Stimulated activated CD8-positive, alpha-beta memory T cell treated with anti-CD3 and anti-CD28 coated beads, Interleukin-15, amount 100 ng/mL, for 24 hours (primary cell): ENCODE results near the gene SEZ6.

ENCODE experiments used
- DNase-seq: peaks from one replicate; pipeline ENCODE4 v3.0.0-alpha.2; 2020; ENCODE audit warnings: low read depth

SEZ6 gene

DNA sequence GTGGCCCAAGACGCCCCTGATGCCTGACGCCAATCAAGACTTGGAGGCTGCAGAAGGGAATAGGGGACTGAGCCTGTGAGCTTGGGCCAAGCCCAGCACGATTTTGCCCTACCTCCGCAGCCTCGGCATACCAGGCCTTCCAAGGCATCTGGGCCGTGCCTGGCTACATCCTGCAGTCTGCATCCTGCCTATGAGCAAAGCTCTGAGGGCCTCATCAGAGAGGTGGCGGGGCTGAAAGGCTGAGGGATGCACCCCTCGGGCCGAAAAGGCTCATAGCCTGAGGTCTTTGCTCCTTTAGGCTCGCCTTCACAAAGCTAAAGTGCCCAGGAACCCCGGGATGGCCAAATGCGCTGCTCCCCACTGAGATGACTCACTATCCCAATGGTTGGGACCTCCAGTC, 2.5 kb downstream of the SEZ6 start:
- no peak for DNase-seq

DNA sequence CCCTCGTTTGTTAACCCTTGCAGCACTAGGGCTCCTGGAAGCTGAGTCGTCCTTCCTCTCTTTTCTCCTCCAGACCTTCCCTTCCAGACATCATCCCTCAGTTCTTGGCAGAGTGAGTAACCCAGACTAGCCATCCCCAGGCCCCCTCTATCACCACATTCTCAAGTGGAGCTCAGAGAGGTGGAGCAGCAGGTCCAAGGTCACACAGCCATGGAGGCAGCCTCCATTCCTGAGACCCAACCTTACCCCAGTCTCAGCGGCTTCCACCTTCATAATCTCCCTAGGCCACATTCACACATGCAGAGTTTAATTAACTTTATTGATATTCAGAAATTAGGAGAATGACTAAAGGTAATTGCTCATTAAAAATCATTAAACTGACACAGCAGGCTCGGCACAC, 3.0 kb downstream of the SEZ6 start:
- no peak for DNase-seq

DNA sequence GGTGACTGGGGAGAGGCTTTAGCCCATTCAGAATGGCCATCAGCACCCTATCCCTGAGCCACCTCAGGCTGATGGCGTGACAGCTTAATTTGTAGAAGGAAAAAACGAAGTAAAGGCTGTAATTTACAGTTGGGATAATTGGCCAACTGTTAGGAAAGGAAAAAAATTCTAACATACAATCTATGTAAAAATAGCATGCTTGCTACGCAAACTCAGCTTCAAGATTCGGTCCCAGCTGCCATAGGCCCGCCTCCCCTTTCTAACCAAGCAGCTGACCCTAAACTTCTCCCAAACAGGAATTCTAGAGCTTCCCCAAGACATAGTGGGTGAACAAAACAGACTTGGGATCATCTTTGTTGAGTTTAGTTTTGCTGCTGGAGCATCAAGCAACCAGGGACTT, 4.9 kb downstream of the SEZ6 start:
- DNase-seq, result no peak

DNA sequence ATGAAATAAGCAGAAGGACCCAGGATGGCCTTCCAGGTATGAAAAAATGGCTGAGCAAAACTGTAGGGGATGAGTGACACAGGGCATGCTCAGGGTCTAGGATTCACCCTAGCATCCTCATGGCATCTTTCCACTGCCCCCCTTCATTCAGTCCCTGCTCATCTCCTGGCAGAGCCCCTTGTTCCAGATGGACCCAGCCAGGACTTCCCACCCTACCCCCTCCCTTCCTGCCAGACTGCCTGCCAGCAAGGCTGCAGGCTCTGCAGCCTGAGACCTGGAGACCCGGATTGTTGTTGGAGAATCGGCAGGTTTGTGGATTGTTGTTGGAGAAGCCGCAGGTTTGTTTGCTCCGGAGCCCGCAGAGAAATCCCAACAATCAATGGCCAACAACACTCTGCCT, 6.6 kb downstream of the SEZ6 start:
- DNase-seq, result no peak

DNA sequence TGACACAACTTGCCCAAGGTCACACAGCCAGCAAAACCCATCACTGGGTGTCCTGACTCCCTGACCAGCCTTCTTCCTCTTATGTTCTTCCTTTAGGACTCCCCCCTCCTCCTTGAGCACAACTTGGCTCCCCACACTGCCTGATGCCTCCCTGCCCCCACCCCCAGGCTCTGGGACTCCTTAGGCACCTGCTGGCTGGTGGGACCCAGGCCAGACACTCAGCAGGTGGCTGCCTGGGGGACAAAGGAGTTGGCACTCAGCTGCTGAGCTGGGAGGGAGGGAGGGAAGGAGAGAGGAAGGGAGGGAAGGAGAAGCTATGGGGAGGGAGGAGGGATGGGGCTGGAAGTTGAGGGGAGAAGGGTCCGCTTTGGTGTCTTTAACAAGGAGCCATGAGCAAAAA, 8.0 kb downstream of the SEZ6 start:
- no peak for DNase-seq

DNA sequence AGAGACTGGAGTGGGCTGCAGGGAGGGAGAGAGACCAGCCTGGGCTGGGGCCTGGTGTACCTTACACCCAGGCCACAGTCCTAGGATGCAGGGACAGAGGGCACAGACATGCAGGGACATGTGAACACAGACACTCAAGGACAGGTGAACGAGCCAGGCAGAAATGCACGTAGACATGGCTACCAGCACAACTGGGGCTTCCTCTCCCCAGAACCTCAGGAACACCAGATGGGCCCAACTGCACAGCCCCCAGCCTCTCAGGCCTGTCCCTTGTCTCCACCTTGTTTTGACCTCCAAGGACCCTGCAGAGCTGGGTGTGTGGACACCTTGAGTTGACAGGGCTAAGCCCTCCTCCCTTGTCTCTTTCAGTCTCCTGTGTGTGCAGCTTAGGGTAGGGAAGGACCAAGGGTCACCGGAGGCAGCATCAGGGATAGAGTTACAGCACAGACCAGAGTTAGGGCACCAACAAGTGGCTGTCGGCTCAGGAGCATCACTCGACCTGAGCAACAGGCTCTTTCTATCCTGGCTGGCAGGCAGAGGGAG, 9.2 kb downstream of the SEZ6 start:
- no peak for DNase-seq

DNA sequence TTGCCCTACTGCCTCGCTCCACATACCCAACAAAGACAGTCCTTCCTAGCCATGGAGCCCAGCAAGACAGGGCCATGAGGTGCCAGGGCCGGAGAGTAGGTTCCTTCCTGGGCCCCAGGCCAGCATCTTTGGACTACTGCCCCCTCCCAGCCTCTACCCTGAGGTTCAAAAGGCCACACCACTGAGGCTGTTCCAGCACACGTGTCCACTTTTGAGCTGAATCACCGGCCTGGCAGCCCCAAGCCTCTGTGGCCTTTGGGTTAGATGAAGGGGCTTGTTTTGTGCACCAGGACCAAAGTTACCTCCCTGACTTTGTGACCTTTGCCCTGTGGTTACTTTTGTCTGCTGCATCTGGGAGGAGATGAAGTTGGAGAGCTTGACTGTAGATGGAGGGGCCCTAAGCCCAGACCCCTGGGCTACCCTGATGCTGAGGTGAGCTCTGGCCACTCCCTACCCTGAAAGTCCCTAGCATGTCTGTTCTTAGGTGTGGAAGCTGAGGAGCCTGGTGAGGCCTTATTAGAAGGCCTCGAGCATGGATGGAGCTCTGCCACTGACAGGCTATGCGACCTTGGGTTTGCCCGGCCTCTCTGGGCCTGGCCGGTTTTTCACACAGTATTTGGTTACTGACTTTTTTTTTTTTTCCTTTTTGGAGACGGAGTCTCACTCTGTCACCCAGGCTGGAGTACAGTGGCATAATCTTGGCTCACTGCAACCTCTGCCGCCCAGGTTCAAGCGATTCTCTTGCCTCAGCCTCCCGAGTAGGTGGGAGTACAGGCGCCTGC, 12.0 kb downstream of the SEZ6 start:
- no peak for DNase-seq

DNA sequence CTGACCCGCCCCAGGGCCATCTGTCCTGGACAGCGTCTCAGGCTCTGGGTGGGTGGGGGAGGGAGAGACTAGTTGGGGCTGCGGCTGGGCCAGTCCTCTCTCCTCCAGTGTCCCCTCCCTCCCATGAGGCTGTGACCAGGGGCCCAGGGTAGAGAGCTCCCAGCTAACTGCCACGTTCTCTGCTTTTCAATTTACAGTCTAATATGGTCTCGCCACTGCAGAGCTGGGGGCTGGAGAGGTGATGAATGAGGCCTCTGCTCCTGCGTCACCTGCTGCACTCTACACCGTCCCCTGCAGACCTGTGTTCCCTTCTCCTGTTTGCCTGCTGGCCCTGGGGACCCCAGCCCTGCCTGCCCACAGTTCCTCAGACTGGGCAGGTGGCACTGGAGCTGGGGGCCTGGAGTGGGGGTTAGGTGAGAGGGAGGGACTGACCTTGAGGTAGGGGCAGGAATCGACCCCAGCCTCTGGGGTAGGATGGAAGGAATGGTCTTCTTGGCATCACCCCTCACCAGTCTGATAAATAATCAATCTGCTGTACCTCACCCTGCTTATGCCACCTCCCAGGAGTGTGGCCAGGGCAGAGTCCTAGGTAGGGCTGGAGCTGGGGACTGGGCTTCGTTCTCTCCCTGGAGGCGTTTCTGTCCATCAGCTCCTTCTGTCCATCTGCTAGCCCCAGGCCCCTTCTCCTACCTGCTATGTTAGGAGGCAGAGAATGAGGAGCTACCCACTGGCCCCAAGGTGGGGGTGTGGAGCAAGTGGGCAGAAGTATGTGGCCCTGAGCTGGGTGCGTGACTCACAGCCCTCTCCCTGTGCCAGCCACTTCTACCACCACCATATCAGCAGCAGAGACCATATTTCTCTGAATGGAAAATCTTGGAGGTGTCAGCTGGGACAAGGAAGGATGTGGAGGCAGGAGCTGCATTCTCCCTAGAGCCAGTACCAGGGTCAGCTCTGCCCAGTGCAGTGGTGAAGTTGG, 12.9 kb downstream of the SEZ6 start:
- DNase-seq, result no peak

DNA sequence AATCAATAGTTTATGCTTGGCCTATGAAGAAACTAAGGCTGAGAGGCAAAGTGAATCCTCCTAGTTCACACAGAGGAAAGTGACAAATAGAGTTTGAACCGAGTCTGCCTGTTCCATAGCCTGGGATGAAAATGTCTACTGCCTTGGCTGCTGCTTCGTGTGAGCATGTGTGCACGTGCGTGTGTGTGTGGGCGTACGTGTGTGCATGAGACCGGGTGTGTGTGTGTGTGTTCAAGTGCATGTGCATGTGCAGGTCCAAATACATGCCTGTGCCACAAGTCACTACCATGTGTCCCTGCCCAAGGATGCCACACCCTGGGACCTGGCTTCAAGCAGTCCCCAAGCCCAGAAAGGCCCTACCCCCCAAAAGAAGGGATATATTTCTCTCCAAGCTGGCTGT, 13.6 kb downstream of the SEZ6 start:
- DNase-seq, result no peak

DNA sequence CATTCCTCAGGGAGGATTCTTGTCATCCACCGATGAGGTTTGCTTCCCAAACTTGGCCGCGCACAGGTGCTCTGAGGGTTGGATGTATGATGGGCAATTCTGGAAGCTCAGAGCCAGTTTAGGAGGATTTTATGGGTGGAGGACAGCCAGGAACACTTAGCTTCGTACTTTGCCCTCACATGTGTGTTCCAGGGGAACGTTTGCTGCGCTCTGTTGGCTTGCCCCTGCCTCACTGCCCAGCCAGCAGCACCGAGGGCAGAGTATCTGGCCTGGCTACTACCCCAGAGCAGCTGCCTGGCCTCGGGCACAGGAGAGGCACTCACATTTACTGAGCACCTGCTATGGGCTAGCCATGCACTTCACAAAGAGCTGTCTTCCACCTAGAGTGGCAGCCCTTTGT, 14.1 kb downstream of the SEZ6 start:
- no peak for DNase-seq

DNA sequence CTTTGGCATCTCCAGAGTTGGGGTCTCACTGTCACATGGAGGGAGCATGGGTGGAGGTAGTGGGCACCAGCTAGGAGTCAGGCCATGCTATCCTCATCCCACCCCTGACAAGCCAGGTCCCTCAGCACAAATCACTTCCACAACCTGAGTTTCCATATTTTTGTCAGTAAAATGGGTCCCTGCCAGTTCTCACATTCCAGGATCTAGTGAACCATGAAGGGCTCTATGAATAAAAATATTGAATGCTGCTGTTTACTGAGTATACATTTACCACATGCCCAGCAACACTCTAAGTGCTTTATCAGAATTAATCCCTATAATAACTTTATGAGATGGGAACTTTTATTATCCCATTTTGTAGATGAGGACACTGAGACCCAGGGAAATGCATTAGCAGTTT, 16.8 kb downstream of the SEZ6 start:
- DNase-seq, result no peak

DNA sequence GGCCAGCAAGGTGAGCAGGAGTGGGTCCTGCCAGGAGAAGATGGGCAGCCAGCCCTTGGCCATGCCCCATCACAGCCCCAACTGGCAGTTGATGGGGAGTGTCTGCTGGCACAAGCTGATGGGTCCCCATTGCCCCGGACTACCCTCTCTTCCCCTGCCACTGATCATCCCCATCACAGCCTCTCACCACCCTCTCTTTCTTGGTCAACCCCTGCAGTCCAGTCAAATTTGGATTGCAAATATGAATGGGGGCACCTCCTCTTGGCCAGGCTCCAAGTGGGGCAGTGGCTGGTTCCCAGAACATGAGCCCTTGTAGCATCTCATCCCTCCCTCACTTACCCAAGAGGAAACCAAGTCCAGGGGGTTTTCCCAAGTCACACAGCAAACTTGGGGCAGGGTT, 17.4 kb downstream of the SEZ6 start:
- no peak for DNase-seq

DNA sequence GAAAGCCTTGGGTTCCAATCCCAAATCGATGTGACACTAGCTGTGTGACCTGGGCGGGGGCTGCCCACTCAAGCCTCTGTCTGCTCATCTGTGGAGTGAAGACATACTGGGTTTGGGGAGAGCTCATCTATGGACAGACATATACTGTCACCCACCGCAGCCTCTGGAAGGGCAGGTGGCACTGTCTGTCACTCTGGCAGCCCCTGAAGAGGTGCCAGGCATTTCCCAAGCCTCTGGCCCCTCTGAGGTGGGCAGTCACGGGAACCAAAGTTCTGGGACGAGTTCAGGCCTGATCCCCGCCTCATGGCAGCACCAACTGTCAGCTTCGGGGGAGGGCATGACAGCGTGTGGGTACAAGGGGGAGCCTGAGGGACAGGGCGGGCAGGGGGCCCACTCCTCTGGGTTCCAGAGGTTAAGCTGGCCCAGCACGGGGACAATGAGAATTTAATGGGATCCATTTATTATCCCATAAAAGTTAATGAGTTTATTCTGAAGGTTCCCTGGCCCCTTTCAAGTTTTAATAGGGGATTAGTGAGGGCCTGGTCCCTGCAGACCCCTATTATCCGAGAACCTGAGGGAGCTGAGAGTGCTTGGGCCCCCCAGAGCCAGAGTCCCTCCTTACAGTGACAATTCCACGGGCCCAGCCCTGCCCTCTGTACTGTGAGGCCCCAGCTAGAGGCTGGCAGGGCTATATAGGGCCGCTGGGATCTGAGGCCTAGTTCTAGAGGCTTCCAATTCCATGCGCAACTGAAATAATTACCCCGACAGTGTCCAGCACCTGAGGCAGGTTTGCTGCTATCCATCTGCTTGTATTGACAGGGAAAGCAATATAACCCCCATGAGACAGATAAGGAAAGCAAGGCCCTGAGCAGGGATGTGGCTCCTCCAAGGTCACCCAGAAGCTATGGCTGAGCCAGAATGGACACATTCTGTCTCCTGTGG, 18.8 kb downstream of the SEZ6 start:
- no peak for DNase-seq

DNA sequence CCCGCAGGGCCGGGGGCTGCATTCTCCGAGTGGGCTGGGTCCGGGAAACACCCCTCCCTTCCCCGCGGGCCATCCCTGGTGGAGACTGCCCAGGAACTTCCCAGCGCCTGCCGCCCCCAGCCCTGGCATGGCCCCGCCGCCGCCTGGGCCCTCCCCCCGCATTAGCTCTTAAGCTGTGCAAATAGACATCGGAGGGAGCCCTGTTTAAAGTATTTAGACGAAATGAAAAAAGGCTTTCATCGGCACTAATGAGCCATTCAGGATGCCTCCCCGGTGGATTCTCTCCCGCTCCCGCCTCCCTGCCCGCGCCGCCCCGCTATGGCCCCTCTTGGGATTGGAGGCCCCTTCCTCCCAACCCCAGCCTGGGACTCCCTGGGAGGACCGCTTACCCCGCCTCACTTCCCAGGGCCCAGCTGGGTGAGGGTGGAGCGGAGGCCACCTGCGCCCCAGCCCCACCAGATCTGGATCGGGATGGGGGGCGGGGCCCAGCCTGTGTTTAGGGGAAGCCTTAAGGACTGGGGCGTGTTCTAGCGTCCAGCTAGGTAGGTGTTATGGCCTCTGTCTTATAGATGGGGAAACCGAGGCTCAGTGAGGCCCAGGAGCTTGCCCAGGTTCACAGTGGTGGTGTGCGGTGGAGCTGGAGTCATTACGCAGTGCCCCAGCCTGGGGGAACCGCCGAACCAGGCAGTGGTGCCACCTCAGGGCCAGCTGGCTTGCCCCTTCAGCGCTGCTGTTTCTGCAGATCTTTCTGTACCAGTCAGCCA, 19.7 kb downstream of the SEZ6 start:
- no peak for DNase-seq

DNA sequence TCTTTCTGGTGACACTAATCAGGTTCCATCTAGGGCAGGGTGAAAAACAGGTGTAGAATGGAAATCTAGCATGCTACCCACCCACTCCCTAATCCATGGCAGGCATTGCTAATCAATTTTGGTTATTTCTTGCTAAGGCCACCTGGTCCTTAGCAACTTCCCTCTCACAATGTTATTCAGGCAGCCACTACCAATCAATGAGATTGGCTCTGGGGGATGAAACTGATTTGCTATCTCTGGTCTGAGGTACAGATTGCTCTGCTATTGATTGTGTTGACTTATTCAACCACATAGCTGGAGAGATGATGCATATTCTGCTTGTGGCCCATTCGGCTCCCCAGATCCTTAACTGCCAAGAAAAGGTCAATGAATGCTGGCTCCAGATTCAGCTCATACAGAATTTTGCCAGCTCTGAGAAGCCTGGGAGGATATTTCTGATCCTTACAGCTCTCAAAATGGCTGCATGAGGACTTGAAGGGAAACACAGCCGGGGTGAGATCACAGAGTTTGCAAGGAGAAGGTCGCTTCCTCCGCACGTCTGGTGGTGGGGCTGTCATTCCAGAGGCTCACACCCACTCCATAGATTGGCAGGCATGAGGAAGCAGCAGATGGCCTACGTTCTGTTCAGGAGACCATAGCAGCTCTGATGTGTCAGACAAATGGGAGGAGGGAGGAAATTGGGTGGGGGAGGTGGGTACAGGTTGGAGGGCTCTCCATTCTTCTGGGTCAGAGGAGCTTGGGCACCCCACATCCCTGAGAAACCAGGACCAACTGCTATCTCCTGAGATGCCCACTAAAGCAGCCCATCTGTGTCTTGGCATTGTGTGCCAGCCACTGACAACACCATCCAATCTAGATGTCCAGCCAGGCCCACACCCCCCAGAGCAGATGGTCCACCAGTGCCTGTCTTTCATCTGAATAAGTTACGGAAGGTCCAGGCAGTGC, 22.3 kb downstream of the SEZ6 start:
- no peak for DNase-seq

DNA sequence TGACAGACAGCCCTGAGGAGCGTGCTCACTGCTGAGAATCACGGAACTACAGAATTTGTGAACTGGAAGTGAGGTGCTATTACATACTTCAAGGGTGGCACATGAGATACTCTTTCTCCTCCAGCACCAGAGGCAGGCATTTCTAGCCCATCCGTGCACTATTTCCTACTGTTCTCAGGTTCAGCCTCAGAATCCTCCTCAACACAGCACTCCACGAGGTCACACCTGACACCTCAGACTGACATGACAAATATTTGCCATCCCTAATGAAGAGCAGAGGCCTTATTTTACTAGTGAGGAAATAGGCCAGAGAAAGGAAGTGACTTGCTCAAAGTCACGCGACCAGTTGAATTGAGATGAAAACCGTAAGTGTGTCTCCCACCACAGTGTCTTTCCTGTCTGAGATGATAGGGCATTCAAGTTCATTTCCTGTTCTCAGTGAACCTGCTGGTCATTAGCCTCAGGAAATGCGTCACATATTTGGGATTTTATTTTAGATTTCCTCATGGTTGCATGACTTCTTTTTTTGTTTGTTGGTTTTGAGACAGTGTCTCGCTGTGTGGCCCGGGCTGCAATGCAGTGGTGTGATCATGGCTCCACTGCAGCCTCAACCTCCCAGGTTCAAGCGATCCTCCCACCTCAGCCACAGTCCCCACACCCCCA, 23.6 kb downstream of the SEZ6 start:
- DNase-seq, result no peak

DNA sequence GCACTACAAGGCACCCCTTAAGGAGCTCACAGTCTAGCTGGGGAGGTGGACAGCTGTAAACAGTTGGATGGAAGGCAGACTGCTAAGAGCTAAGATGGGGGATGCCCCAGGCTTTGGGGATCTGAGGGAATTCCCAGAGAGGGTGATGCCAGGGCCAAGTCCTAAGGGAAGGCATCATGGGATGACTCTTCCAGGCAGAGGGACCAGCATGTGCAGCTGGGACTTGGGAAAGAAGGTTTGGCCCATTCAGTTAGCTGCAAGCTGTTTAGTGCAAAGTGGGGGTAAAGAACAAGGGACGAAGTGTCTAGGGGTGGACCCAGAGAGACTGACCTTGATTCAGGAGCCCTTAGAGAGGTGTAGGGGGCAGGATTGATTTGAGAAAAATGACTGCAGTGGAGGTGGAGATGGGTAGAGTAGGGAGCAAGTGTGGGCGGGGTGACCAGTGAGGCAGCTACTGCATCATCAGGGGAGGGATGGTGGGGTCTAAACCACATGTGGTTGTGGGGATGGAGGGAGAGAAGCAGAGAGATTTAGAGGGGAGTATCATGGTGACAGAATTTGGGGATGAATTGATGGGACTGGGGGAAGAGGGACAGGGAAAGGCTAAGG, 27.4 kb downstream of the SEZ6 start:
- no peak for DNase-seq

DNA sequence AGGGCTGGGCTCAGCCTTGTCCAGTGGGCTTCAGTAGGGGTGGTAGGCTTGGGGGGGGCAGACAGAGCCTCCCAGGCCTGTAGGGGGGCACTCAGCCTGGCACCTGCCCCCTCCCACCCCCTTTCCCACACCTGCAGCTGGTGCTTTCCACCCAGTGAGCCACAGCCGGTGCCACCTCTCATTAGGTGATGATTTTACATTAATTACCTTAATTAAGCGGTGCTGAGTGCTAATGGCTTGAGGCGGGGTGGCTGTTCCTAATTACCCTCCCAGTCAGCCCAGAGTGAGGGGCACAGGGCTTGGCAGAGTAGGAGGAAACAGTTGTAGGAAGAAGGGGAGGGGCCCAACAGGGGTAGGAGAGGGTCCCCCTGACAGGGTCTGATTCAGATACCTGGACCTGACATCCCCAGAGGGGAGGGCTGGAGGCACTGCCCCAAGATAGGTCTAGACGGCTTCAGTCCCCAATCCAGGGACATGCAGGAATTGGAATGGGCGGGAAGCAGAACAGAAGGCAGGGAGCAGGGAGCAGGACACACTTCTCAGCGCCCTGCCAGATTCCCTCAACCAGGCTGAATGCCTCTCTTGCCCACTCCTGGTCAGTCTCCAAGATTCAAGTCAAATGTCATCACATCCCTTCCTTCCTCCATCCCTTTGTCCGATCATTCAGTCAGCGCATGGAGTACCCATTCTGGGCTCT, 28.0 kb downstream of the SEZ6 start:
- DNase-seq, result no peak
